Measurements from ENCODE around the gene S100A14.

DNA sequence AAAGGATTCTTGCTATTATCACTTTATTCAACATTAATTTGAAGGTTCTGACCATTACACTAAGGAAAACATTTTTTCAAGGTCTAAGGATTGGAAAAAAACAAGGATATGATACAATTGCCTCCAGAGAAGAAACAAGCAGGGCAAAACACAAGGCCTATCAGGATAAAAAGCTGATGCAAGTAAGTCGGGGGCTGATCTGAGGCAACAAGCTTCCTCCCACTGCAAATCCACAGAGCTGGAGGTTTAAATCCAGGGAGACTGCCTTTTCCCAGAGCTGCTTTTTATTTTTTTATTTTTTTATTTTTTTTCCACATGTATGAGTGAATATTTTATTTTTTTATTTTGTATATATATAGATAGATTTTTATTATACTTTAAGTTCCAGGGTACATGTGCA is 31.1 kb downstream of the S100A14 start:
- TF ChIP-seq, protein P1, sequence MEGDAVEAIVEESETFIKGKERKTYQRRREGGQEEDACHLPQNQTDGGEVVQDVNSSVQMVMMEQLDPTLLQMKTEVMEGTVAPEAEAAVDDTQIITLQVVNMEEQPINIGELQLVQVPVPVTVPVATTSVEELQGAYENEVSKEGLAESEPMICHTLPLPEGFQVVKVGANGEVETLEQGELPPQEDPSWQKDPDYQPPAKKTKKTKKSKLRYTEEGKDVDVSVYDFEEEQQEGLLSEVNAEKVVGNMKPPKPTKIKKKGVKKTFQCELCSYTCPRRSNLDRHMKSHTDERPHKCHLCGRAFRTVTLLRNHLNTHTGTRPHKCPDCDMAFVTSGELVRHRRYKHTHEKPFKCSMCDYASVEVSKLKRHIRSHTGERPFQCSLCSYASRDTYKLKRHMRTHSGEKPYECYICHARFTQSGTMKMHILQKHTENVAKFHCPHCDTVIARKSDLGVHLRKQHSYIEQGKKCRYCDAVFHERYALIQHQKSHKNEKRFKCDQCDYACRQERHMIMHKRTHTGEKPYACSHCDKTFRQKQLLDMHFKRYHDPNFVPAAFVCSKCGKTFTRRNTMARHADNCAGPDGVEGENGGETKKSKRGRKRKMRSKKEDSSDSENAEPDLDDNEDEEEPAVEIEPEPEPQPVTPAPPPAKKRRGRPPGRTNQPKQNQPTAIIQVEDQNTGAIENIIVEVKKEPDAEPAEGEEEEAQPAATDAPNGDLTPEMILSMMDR (IDR thresholded peaks at IDR 0.05), result no peak
- TF ChIP-seq POLR2A (IDR thresholded peaks at IDR 0.05), result no peak

All from adrenal gland (tissue), 5 donors.